LHCN-M2 (cell line): Measurements from ENCODE around the gene STARD9. TPM values are rescaled to one million over a fixed set of nuclear protein-coding genes. Genes with fewer than 3 reads are reported as not detected.
"Not testable (repeated sequence)": the region's sequence is repeated elsewhere in the genome, so short reads cannot be mapped to it uniquely, and the experiment has no call there.

Experiments
- DNase-seq: peaks from one replicate; pipeline ENCODE4 v3.0.0-alpha.2; 2012; ENCODE audit warnings: low read depth
- total RNA-seq: library from RNA; depleted of rRNA; stranded (reverse); fragments of >200 nt; gene quantifications from 2 replicates; pipeline ENCODE4 v1.2.3, GENCODE V29; 2014; rRNA removed

Gene STARD9
- total RNA-seq, 1 experiment from 2014 or later, result 4.8 TPM

DNA sequence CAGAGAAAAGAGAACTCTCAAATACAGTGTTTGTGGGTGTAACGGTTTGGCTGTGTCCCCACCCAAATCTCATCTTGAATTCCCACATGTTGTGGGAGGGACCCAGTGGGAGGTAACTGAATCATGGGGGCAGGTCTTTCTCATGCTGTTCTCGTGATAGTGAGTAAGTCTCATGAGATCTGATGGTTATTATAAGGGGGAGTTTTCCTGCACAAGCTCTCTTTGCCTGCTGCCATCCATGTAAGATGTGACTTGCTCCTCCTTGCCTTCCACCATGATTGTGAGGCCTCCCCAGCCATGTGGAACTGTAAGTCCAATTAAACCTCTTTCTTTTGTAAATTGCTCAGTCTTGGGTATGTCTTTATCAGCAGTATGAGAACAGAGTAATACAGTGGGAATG is 186.4 kb downstream of the STARD9 start:
- DNase-seq, result not testable (repeated sequence)

DNA sequence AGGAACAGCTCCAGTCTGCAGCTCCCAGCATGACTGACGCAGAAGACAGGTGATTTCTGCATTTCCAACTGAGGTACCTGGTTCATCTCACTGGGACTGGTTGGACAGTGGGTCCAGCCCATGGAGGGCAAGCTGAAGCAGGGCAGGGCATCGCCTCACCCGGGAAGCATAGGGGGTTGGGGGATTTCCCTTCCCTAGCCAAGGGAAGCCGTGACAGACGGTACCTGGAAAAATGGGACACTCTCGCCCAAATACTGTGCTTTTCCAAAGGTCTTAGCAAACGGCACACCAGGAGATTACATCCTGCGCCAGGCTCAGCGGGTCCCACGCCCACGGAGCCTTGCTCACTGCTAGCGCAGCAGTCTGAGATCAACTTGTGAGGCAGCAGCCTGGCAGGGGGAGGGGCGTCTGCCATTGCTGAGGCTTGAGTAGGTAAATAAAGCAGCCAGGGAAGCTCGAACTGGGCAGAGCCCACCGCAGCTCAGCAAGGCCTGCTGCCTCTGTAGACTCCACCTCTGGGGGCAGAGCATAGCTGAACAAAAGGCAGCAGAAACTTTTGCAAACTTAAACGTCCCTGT is 188.8 kb downstream of the STARD9 start:
- not testable (repeated sequence) for DNase-seq

- not testable (repeated sequence) for DNase-seq
These were observed 190.7 kb downstream of the STARD9 start for GRCh38 chr15:42766109-42766508.

Other genes starting within 250 kb of the STARD9 start
- 0.17 and 0.77 TPM in 2 replicates for gene CAPN3, start 216.1 kb upstream of the STARD9 start, total RNA-seq
- 65.3 and 74.2 TPM in 2 replicates for gene ZNF106, start 84.5 kb upstream of the STARD9 start, total RNA-seq
- gene SNAP23, start 80.0 kb upstream of the STARD9 start, total RNA-seq, result 36.5 and 58.0 TPM in 2 replicates
- gene LRRC57, start 26.8 kb upstream of the STARD9 start, total RNA-seq, result 9.0 and 12.6 TPM in 2 replicates
- gene HAUS2, start 26.8 kb upstream of the STARD9 start, total RNA-seq, result 55.5 and 65.8 TPM in 2 replicates
- 20.0 and 20.1 TPM in 2 replicates for gene CDAN1, start 161.5 kb downstream of the STARD9 start, total RNA-seq